Activated T-cell treated with anti-CD3 and anti-CD28 coated beads, Interleukin-2, amount 50 U/mL, for 24 hours (primary cell): Measurements from ENCODE around the gene SRM.
"Not testable (repeated sequence)": the region's sequence is repeated elsewhere in the genome, so short reads cannot be mapped to it uniquely, and the experiment has no call there.

Source experiments
- DNase-seq: peaks from one replicate; pipeline ENCODE4 v3.0.0-alpha.2; 2020
- H3K27ac Mint-ChIP-seq: 2 replicates; pipeline ENCODE4 v1.8.0; 2020; ENCODE audit warnings: mild to moderate bottlenecking, mixed read lengths
- H3K27me3 Mint-ChIP-seq: 2 replicates; pipeline ENCODE4 v1.8.0; 2020; ENCODE audit warnings: mixed read lengths
- H3K36me3 Mint-ChIP-seq: 2 replicates; pipeline ENCODE4 v1.8.0; 2020; ENCODE audit warnings: low read depth, mixed read lengths
- H3K4me1 Mint-ChIP-seq: 2 replicates; pipeline ENCODE4 v1.8.0; 2020; ENCODE audit warnings: low read depth, mixed read lengths
- H3K4me3 Mint-ChIP-seq: 2 replicates; pipeline ENCODE4 v1.8.0; 2020; ENCODE audit warnings: mild to moderate bottlenecking, moderate library complexity, mixed read lengths
- H3K9me3 Mint-ChIP-seq: 2 replicates; pipeline ENCODE4 v1.8.0; 2020; ENCODE audit warnings: mixed read lengths

The SRM gene

DNA sequence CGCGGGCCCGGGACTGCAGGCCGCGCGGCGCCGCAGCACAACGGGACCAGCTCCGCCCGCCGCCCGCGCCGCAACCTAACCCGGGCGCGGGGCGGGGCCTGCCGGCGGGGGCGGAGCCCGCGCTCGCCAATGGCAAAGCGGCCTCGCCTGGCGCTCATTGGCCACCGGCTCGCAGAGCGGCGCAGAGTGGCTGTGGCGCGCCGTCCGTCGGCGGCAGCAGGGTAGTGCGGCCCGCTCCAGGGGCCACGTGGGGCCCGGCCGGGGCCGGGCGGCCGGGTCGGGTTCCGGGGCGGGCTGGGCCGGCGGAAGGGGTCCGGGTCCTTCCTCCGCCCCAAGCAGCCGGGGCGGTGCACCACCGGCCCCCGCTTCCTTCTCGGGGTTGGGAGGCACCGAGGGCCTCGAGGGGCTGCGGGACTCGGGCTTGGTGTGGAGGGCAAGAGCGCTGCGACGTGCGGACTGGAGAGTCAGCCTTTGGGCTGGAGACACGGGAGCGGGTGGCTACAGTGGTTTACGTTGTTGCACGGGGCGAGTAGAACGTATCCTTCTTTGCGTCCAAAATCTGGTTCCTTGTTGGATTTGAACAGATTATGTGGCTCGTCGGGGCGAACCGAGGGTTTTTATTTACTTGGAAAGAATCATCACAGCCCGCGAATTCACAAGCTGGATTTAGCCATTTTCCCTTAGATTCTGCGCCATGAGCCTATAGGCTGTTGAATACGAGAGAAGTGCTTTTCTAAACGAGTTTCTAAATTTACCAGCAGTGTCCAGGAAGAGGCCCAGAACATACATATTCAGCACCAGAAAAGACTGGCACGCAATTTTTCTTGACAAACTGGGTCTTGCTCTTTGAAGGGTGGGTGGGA is at the start of gene SRM:
SRM (minus strand) TSS at position 51 of the 863 bp plus-strand sequence. CDS start 75 bp downstream, outside the sequence.
- no peaks in the 10 kb centered on the region for H3K27me3 Mint-ChIP-seq
- H3K9me3 Mint-ChIP-seq = no peaks in the 10 kb centered on the region
- DNase-seq = peak; percentile 94
- peak within 1 kb of the TSS; percentile 96 for H3K4me3 Mint-ChIP-seq
- peak within 1 kb of the TSS; percentile 96 for H3K27ac Mint-ChIP-seq
- H3K4me1 Mint-ChIP-seq = peaks cover 53% of the 10 kb centered on the region
- H3K36me3 Mint-ChIP-seq = peaks cover 83% of the 10 kb centered on the region

DNA sequence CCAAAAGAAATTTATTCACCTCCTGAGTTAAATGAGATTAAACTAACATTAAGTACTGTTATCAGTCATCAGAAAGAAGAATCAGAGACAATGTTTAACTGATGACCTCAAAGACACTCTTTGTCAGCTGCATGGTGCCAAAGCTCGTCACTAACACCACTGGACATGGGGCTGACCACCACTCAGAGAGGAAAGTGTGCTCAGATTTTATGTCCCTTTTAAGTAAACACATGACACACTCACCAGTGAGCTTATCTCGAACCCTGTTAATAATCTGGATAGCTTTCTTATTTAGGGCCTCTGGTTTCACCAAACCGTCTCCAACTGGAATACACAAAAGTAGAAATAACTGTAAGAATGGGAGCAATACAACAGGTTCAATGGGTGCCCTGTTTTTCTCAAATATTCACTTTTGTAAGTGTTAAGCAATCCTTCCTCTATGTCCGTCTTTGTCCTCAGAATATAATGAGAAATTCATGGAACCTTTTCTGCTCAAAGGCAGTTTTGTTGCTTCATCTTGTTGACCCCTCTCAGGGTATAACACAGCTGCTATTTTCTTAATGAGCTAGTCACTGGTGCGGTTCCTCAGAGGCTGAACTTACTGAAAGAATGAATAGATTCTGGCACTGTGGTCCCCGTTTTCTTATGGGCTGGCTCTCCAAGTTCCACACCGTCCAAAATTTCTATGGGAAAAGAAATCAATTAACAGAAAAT is 49.4 kb upstream of the SRM start:
- H3K4me3 Mint-ChIP-seq = no peak overlapping the region
- H3K27ac Mint-ChIP-seq = no peak overlapping the region
- no peaks in the 10 kb centered on the region for H3K4me1 Mint-ChIP-seq
- no peak for DNase-seq
- no peaks in the 10 kb centered on the region for H3K27me3 Mint-ChIP-seq
- H3K36me3 Mint-ChIP-seq = peaks cover 92% of the 10 kb centered on the region
- no peaks in the 10 kb centered on the region for H3K9me3 Mint-ChIP-seq

DNA sequence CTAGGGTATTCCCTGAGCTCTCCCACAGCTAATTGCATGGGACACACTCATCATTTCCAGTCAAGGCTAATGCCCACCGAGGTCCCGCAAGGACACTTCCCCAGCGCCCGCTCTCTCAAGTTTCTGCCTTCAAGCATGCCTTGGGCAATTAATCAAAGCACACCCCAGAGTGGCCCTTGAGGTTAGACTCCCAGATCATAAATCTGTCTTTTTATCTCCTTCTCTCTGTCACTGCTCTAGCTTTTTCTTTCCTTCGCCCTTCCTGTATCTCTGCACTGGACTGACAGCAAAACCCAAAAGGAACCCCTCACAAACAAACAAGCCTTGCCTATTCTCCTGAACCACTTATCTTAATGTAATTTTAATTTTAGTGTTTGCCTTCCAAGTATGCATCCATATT is 47.8 kb upstream of the SRM start:
- peaks cover 78% of the 10 kb centered on the region for H3K36me3 Mint-ChIP-seq
- no peaks in the 10 kb centered on the region for H3K4me1 Mint-ChIP-seq
- no peaks in the 10 kb centered on the region for H3K27me3 Mint-ChIP-seq

DNA sequence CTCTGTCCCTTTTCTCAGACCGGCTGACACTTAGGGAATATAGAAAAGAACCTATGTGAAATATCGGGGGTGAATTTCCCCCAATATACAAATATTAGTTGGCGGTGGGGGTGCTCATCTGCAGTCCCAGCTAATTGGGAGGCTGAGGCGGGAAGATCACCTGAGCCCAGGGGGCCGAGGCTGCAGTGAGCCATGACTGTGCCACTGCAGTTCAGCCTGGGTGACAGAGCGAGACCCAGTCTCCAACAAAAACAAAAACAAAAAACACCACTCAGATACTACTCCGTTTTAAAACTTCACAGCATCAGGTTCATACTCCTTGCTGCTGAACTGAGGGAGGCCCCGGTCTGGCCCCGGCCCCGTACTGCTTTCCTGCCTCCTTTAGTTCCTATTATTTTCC is 45.8 kb upstream of the SRM start:
- Mint-ChIP-seq H3K27ac (no peak overlapping the region), H3K36me3 (peaks cover 58% of the 10 kb centered on the region), H3K4me1 (no peaks in the 10 kb centered on the region), H3K4me3 (no peak overlapping the region), H3K9me3 (no peaks in the 10 kb centered on the region), H3K27me3 (no peaks in the 10 kb centered on the region)
- DNase-seq = no peak

More for the DNA sequence above, 47.8 kb upstream of the SRM start:
- H3K4me3 Mint-ChIP-seq = no peak overlapping the region
- H3K27ac Mint-ChIP-seq = no peak overlapping the region
- no peaks in the 10 kb centered on the region for H3K9me3 Mint-ChIP-seq
- no peak for DNase-seq

DNA sequence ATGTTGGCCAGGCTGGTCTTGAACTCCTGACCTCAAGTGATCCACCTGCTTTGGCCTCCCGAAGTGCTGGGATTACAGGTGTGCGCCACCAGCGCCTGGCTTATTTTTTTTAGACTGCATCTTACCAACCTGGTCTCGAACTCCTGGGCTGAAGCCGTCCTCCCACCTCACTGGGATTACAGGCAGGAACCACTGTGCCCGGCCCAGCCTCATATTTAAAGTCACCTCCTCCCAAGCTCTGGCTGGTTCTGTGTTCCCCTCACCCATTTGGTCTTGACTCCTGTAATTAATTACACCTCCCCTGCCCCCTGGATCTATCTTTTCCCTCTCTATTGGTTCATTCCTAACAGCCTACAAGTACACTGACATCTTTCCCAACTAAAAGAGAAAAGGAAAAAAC is 41.5 kb upstream of the SRM start:
- Mint-ChIP-seq H3K9me3 (no peaks in the 10 kb centered on the region), H3K27ac (no peak overlapping the region), H3K4me3 (no peak overlapping the region), H3K4me1 (peaks cover 17% of the 10 kb centered on the region), H3K27me3 (no peaks in the 10 kb centered on the region), H3K36me3 (peaks cover 46% of the 10 kb centered on the region)
- DNase-seq = no peak

DNA sequence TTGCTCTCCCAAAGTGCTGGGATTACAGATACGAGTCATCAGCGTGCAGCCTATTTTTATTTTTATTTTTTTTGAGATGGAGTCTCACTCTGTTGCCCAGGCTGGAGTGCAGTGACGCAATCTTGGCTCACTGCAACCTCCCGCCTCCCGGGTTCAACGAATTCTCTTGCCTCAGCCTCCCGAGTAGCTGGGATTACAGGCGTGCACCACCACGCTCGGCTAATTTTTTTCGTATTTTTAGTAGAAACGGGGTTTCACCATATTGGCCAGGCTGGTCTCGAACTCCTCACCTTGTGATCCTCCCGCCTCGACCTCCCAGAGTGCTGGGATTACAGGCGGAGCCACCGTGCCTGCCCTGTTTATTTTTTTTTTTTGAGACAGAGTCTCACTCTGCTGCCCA is 41.0 kb upstream of the SRM start:
- H3K4me1 Mint-ChIP-seq = peaks cover 17% of the 10 kb centered on the region
- not testable (repeated sequence) for H3K9me3 Mint-ChIP-seq, DNase-seq, H3K27me3 Mint-ChIP-seq, H3K4me3 Mint-ChIP-seq, H3K27ac Mint-ChIP-seq
- H3K36me3 Mint-ChIP-seq = peaks cover 46% of the 10 kb centered on the region

DNA sequence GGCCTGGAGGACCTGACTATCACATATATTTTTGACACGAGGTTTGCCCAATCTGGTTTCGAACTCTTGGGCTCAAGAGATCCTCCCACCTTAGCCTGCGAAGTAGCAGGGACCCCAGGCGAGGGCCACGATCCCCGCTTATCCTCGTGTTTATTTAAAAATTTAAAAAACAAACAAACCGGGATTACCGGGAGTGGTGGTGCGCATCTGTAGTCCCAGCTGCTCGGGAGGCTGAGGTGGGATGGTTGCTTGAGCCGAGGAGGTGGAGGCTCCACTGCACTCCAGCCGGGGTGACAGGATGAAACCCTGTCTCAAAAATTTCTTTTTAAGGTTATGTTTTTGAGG is 40.3 kb upstream of the SRM start:
- H3K36me3 Mint-ChIP-seq = peaks cover 46% of the 10 kb centered on the region
- H3K4me1 Mint-ChIP-seq = peaks cover 17% of the 10 kb centered on the region
- H3K27ac Mint-ChIP-seq = peak overlapping the region; percentile 97
- DNase-seq = no peak
- peak overlapping the region; percentile 90 for H3K4me3 Mint-ChIP-seq
- no peaks in the 10 kb centered on the region for H3K9me3 Mint-ChIP-seq
- H3K27me3 Mint-ChIP-seq = no peaks in the 10 kb centered on the region

DNA sequence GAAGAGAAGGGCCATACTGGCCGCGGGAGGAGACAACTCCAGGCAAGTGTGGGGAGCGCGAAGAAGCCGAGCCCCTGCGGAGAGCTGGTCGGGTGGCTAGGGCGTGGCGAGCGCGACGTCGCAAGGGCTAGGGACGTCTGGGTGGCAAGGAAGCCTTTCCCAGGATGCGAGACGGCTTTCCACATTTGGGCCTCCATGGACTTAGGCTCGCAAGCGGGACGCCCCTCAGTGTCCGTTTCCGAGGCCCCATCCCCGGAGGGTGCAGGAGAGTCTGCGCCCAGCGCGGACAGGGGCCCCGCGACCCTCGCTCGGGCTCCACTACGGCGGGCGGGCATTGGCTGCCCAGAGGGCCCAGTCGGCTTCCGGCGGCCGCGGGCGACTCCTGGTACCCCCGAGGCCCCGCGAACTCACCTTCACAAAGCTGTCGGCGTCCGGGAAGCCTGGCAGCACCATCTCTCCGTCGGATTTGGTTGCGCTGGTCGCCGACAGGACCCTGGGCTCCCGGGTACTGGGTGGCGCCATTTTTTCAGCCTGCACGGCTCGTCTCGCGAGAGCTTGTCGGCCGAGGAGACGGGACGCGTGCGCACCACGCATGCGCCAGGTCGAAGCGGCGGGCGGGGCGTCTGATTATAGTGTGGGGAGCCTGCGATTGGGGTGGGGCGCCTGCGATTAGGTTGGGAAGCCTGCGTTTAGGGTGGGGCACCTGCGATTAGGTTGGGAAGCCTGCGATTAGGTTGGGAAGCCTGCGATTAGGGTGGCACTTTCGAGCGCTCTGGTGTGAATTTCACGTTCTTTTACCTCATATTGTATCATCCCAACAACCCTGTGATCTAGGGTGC is 39.7 kb upstream of the SRM start, which contains the start of gene EXOSC10:
EXOSC10 (minus strand) TSS at position 560 of the 839 bp plus-strand sequence; CDS start at position 522, 38 bp downstream.
- Mint-ChIP-seq H3K27ac (peak within 1 kb of the TSS; percentile 97), H3K27me3 (no peaks in the 10 kb centered on the region), H3K9me3 (no peaks in the 10 kb centered on the region), H3K4me1 (peaks cover 17% of the 10 kb centered on the region), H3K4me3 (peak within 1 kb of the TSS; percentile 90), H3K36me3 (peaks cover 47% of the 10 kb centered on the region)
- peak; percentile 97 for DNase-seq

DNA sequence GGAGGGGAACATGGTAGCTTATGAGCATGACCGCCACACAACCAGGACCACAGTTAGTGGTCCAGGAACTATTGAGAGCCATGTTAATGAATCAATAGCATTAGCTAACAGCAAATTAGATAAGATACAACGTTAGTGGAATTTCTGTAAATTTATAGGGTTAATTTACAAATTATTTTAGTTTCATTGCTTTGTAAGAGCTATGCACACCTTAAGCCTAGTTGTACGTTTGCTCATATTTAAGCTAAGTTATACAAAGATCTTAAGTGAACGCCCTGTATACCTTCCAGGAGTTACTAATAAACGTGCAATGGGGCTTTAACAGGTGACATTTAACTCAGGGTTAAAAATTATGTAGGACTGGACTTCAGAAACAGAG is 39.1 kb upstream of the SRM start:
- DNase-seq = no peak
- Mint-ChIP-seq H3K27ac (peak overlapping the region; percentile 97), H3K36me3 (peaks cover 52% of the 10 kb centered on the region), H3K9me3 (no peaks in the 10 kb centered on the region), H3K4me3 (peak overlapping the region; percentile 90), H3K27me3 (no peaks in the 10 kb centered on the region), H3K4me1 (peaks cover 17% of the 10 kb centered on the region)

DNA sequence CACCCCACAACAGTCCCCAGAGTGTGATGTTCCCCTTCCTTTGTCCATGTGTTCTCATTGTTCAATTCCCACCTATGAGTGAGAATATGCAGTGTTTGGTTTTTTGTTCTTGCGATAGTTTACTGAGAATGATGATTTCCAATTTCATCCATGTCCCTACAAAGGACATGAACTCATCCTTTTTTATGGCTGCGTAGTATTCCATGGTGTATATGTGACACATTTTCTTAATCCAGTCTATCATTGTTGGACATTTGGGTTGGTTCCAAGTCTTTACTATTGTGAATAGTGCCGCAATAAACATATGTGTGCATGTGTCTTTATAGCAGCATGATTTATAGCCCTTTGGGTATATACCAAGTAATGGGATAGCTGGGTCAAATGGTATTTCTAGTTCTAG is 24.0 kb upstream of the SRM start:
- peaks cover 85% of the 10 kb centered on the region for H3K36me3 Mint-ChIP-seq
- not testable (repeated sequence) for H3K4me1 Mint-ChIP-seq, H3K27me3 Mint-ChIP-seq, H3K4me3 Mint-ChIP-seq, DNase-seq, H3K9me3 Mint-ChIP-seq, H3K27ac Mint-ChIP-seq

DNA sequence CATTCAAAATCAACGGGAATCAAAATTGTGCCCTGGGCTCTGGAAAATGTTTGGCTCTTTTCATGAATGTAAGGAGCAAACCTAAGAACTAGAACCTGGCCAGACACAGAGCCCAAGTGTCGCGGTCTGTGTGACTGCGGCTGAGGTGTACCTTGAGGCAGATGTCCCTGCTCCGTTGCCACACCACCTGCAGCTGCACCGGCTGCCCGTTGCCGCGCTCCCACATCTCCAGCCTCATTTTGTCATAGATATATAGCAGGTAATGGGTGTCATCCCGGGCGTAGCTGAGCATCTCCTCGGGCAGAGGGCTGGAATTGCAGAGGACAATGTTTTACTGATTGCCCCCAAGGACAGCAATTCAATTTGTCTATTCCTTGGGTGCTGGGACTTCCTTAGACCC is 21.1 kb upstream of the SRM start:
- no peaks in the 10 kb centered on the region for H3K4me1 Mint-ChIP-seq
- H3K4me3 Mint-ChIP-seq = no peak overlapping the region
- no peaks in the 10 kb centered on the region for H3K9me3 Mint-ChIP-seq
- H3K36me3 Mint-ChIP-seq = peaks cover 83% of the 10 kb centered on the region
- no peak overlapping the region for H3K27ac Mint-ChIP-seq
- no peak for DNase-seq
- H3K27me3 Mint-ChIP-seq = no peaks in the 10 kb centered on the region

DNA sequence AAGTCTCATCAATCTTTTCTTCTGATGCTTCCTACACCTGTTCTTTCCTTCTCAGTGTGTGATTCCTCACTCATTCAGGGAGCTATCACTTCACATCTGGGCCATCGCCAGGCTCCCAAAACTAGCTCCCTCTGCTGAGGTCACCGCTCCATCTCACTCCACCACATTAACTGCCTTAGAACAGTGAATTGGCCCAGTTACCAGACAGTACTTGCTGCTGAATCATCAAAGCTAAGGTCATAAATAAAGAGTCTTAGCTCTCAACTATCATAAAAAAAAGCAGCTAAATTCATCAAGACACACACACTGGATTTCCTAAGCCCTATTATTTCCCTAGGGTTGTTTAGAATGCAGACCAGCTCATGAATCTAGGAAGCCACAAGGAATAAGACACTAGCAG is 18.8 kb upstream of the SRM start:
- H3K4me3 Mint-ChIP-seq = no peak overlapping the region
- no peaks in the 10 kb centered on the region for H3K9me3 Mint-ChIP-seq
- H3K27me3 Mint-ChIP-seq = no peaks in the 10 kb centered on the region
- peaks cover 5% of the 10 kb centered on the region for H3K4me1 Mint-ChIP-seq
- no peak for DNase-seq
- no peak overlapping the region for H3K27ac Mint-ChIP-seq
- H3K36me3 Mint-ChIP-seq = peaks cover 82% of the 10 kb centered on the region

DNA sequence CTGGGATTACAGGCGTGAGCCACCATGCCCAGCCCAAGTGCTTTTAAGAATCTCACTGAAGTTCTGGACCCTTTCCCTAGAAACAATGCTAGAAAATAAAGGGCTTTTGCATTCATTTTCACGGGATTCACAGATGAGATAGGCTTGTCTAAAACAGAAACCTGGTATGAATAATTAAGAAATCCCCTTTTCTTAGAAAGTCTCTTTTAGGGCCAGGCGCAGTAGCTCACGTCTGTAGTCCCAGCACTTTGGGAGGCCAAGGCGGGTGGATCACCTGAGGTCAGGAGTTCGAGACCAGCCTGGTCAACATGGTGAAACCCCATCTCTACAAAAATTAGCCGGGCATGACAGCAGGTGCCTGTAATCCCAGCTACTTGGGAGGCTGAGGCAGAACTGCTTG is 13.6 kb upstream of the SRM start:
- not testable (repeated sequence) for H3K4me3 Mint-ChIP-seq, H3K9me3 Mint-ChIP-seq, DNase-seq, H3K27me3 Mint-ChIP-seq
- Mint-ChIP-seq H3K27ac (peak overlapping the region; percentile 44), H3K36me3 (peaks cover 94% of the 10 kb centered on the region), H3K4me1 (peaks cover 17% of the 10 kb centered on the region)

DNA sequence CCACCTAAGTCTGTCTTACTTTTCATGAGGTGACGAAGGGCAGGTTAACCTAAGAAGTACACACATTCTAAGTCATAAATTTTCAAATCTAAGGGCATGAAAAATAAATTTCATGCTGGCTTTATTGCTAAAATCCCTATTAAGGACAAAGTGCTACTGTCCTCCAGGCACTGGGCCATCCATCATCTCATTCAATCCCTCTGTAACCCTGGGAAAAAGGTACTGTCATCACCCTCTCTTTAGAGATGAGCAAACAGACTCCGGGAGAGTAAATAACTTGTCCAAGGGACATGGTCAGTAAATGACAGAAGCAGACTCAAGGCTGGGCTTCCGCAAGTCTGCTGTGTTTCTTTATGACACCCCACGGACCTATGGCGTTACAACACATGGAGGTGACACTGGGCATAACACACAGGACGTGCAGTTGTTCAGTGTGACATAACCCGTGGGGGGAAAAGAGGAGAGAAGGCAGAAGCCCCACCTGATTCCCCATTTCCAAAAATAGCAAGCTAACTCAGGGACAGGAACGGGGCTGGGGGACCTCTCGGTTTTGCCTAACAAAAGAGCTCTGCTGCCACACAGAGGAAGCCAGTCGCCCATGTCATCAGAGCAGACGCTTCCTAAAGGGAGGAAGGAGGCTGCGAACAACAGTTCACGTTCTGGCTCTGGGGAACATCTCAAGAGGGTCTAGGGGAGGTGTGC is 12.5 kb upstream of the SRM start:
- Mint-ChIP-seq H3K27me3 (no peaks in the 10 kb centered on the region), H3K9me3 (no peaks in the 10 kb centered on the region), H3K36me3 (peaks cover 96% of the 10 kb centered on the region), H3K4me3 (no peak overlapping the region), H3K27ac (peak overlapping the region; percentile 66), H3K4me1 (peaks cover 17% of the 10 kb centered on the region)
- no peak for DNase-seq
